Adipocyte (in vitro differentiated cells): ENCODE measurements around the gene WDR48.

ENCODE experiments used
- DNase-seq: peaks from one replicate; pipeline ENCODE4 v3.0.0-alpha.2; 2015; ENCODE audit warnings: low read depth
- H3K27me3 ChIP-seq: replicated peaks from 2 replicates; pipeline ENCODE4 v1.7.0; 2013; ENCODE audit warnings: mild to moderate bottlenecking, low read length, moderate library complexity; ENCODE audit not compliant: control insufficient read depth, insufficient read depth
- H3K36me3 ChIP-seq: 2 replicates; pipeline ENCODE4 v1.7.0; 2013; ENCODE audit warnings: low read length, mild to moderate bottlenecking, moderate library complexity; ENCODE audit not compliant: control insufficient read depth, insufficient read depth, severe bottlenecking
- H3K4me1 ChIP-seq: 2 replicates; pipeline ENCODE4 v1.7.0; 2013; ENCODE audit warnings: mild to moderate bottlenecking, low read length, moderate library complexity; ENCODE audit not compliant: control insufficient read depth, insufficient read depth
- H3K4me3 ChIP-seq: 2 replicates; pipeline ENCODE4 v1.7.0; 2013; ENCODE audit warnings: mild to moderate bottlenecking, low read length, moderate library complexity
- H3K9ac ChIP-seq: 2 replicates; pipeline ENCODE4 v1.7.0; 2013; ENCODE audit warnings: mild to moderate bottlenecking, low read length, moderate library complexity
- H3K9me3 ChIP-seq: 2 replicates; pipeline ENCODE4 v1.7.0; 2013; ENCODE audit warnings: mild to moderate bottlenecking, low read length, moderate library complexity; ENCODE audit not compliant: control insufficient read depth

WDR48 gene

GRCh38 chr3:39051649-39052561, at the start of gene WDR48, which contains the start of gene SCN11A:
Gene WDR48 (plus strand): TSS chr3:39052016. CDS start chr3:39052026, 10 bp downstream.
Gene SCN11A (minus strand): TSS chr3:39051944. CDS start chr3:38950362, 101,582 bp downstream.
- peak within 1 kb of the TSS; percentile 98 for H3K4me3 ChIP-seq
- DNase-seq, result peak; percentile 97
- H3K9me3 ChIP-seq, result no peaks in the 10 kb centered on the region
- no peaks in the 10 kb centered on the region for H3K36me3 ChIP-seq
- peaks cover 14% of the 10 kb centered on the region for H3K4me1 ChIP-seq
- no peaks in the 10 kb centered on the region for H3K27me3 ChIP-seq
- peak within 1 kb of the TSS; percentile 91 for H3K9ac ChIP-seq

- Histone ChIP-seq H3K4me3 (no peak overlapping the region), H3K9ac (no peak overlapping the region), H3K36me3 (no peaks in the 10 kb centered on the region), H3K27me3 (no peaks in the 10 kb centered on the region), H3K9me3 (peaks cover 3% of the 10 kb centered on the region), H3K4me1 (peaks cover 9% of the 10 kb centered on the region)
- DNase-seq, result no peak
Measured at GRCh38 chr3:39005295-39005694, 46.5 kb upstream of the WDR48 start.

- Histone ChIP-seq H3K9me3 (peaks cover 3% of the 10 kb centered on the region), H3K36me3 (no peaks in the 10 kb centered on the region), H3K4me1 (no peaks in the 10 kb centered on the region), H3K4me3 (no peak overlapping the region), H3K9ac (no peak overlapping the region), H3K27me3 (peaks cover 5% of the 10 kb centered on the region)
- DNase-seq, result no peak
Measured at GRCh38 chr3:39011191-39011736, 40.6 kb upstream of the WDR48 start.

GRCh38 chr3:39013289-39013688, 38.5 kb upstream of the WDR48 start:
- Histone ChIP-seq H3K27me3 (peaks cover 5% of the 10 kb centered on the region), H3K36me3 (no peaks in the 10 kb centered on the region), H3K4me3 (no peak overlapping the region), H3K4me1 (no peaks in the 10 kb centered on the region), H3K9ac (no peak overlapping the region), H3K9me3 (peaks cover under 1% of the 10 kb centered on the region)
- no peak for DNase-seq

- Histone ChIP-seq H3K4me3 (no peak overlapping the region), H3K4me1 (no peaks in the 10 kb centered on the region), H3K36me3 (no peaks in the 10 kb centered on the region), H3K9me3 (no peaks in the 10 kb centered on the region), H3K9ac (no peak overlapping the region), H3K27me3 (peaks cover 5% of the 10 kb centered on the region)
- no peak for DNase-seq
Measured at GRCh38 chr3:39013921-39014509, 37.8 kb upstream of the WDR48 start.

GRCh38 chr3:39015418-39015817, 36.4 kb upstream of the WDR48 start:
- H3K4me1 ChIP-seq, result peaks cover 2% of the 10 kb centered on the region
- no peak overlapping the region for H3K4me3 ChIP-seq
- no peak for DNase-seq
- peaks cover 5% of the 10 kb centered on the region for H3K27me3 ChIP-seq
- H3K36me3 ChIP-seq, result no peaks in the 10 kb centered on the region
- H3K9ac ChIP-seq, result no peak overlapping the region
- H3K9me3 ChIP-seq, result no peaks in the 10 kb centered on the region

GRCh38 chr3:39019299-39019698, 32.5 kb upstream of the WDR48 start:
- Histone ChIP-seq H3K27me3 (peaks cover 5% of the 10 kb centered on the region), H3K9ac (no peak overlapping the region)

GRCh38 chr3:39021029-39021428, 30.8 kb upstream of the WDR48 start:
- no peak for DNase-seq
- Histone ChIP-seq H3K36me3 (no peaks in the 10 kb centered on the region), H3K27me3 (no peaks in the 10 kb centered on the region), H3K9ac (no peak overlapping the region), H3K9me3 (no peaks in the 10 kb centered on the region), H3K4me1 (peaks cover 10% of the 10 kb centered on the region), H3K4me3 (no peak overlapping the region)

More at GRCh38 chr3:39019299-39019698, 32.5 kb upstream of the WDR48 start:
- no peak for DNase-seq
- Histone ChIP-seq H3K9me3 (no peaks in the 10 kb centered on the region), H3K36me3 (no peaks in the 10 kb centered on the region), H3K4me3 (no peak overlapping the region), H3K4me1 (peaks cover 3% of the 10 kb centered on the region)

- DNase-seq, result no peak
Measured at GRCh38 chr3:39021465-39022285, 30.1 kb upstream of the WDR48 start.

GRCh38 chr3:39022286-39022630, 29.6 kb upstream of the WDR48 start:
- Histone ChIP-seq H3K9me3 (no peaks in the 10 kb centered on the region), H3K4me1 (peaks cover 10% of the 10 kb centered on the region), H3K36me3 (no peaks in the 10 kb centered on the region), H3K9ac (no peak overlapping the region), H3K4me3 (no peak overlapping the region), H3K27me3 (no peaks in the 10 kb centered on the region)
- DNase-seq, result no peak

More at GRCh38 chr3:39021465-39022285, 30.1 kb upstream of the WDR48 start:
- peaks cover 10% of the 10 kb centered on the region for H3K4me1 ChIP-seq
- H3K9me3 ChIP-seq, result no peaks in the 10 kb centered on the region
- no peak overlapping the region for H3K4me3 ChIP-seq
- H3K27me3 ChIP-seq, result no peaks in the 10 kb centered on the region
- H3K9ac ChIP-seq, result no peak overlapping the region
- H3K36me3 ChIP-seq, result no peaks in the 10 kb centered on the region

GRCh38 chr3:39024497-39024896, 27.3 kb upstream of the WDR48 start:
- Histone ChIP-seq H3K9ac (no peak overlapping the region), H3K9me3 (no peaks in the 10 kb centered on the region), H3K4me1 (peaks cover 21% of the 10 kb centered on the region), H3K27me3 (no peaks in the 10 kb centered on the region), H3K4me3 (no peak overlapping the region), H3K36me3 (no peaks in the 10 kb centered on the region)
- DNase-seq, result no peak
